K562 (cell line): ENCODE measurements around the gene RBSN. TPM values are rescaled to one million over a fixed set of nuclear protein-coding genes. Genes with fewer than 3 reads are reported as not detected.
A peak's percentile ranks its signal among the peaks of the same experiment; 100 is the strongest.

Experiments used
- BHLHE40 ChIP-seq: IDR thresholded peaks from 2 replicates; pipeline ENCODE4 v1.6.1; 2011; ENCODE audit warnings: low read length, improper control_type of control experiment
- CC2D1A ChIP-seq: fragments of 450-650 bp; IDR thresholded peaks from 2 replicates; pipeline ENCODE4 v1.6.1; 2017; ENCODE audit warnings: mild to moderate bottlenecking
- CSDE1 ChIP-seq, 2 experiments: fragments of 450-650 bp; IDR thresholded peaks; 2 replicates each; pipeline ENCODE4 v1.6.1; 2016; ENCODE audit warnings: mild to moderate bottlenecking in 1 of 2
- CTBP1 ChIP-seq: fragments of 450-650 bp; IDR thresholded peaks from 2 replicates; pipeline ENCODE4 v1.6.1; 2016; ENCODE audit warnings: borderline replicate concordance
- E2F6 ChIP-seq, 2 experiments: IDR thresholded peaks; 2 replicates each; pipeline ENCODE4 v1.6.1; 2011; ENCODE audit warnings: borderline replicate concordance in 1 of 2, control low read depth in 1 of 2, low read depth in 1 of 2, low read length in 1 of 2, mild to moderate bottlenecking in 1 of 2, mixed read lengths in 1 of 2, moderate library complexity in 1 of 2; ENCODE audit not compliant: insufficient read depth in 1 of 2, insufficient read length in 1 of 2, poor library complexity in 1 of 2, severe bottlenecking in 1 of 2; ENCODE audit errors: extremely low read depth in 1 of 2
- ETV1 ChIP-seq: fragments of 450-650 bp; conservative IDR thresholded peaks from 2 replicates; pipeline ENCODE4 v1.6.1; 2016; ENCODE audit warnings: missing genetic modification characterization, control low read depth, low read depth, missing compliant biosample characterization
- GABPB1 ChIP-seq: sonication (generic); formaldehyde crosslinking; IDR thresholded peaks from 2 replicates; pipeline ENCODE4 v1.8.0; 2022; ENCODE audit warnings: mild to moderate bottlenecking, missing genetic modification reagents
- MAX ChIP-seq: sonication (generic); formaldehyde crosslinking; IDR thresholded peaks from 2 replicates; pipeline ENCODE4 v1.9.0; 2022; ENCODE audit warnings: mild to moderate bottlenecking, missing genetic modification reagents
- PHF8 ChIP-seq: fragments of 200-600 bp; sonication (generic); IDR thresholded peaks from 2 replicates; pipeline ENCODE4 v1.6.1; 2012; ENCODE audit warnings: mixed run types, mild to moderate bottlenecking, inconsistent platforms, low read length, moderate library complexity, borderline replicate concordance
- RBM39 ChIP-seq: fragments of 200-400 bp; formaldehyde crosslinking; optimal IDR thresholded peaks from 2 replicates; pipeline ENCODE3; 2018; ENCODE audit warnings: low read depth, low read length
- RHOXF2B ChIP-seq: fragments of 250-450 bp; sonication (Bioruptor Pico); conservative IDR thresholded peaks from 2 replicates; pipeline ENCODE4 v1.5.1; 2021
- UBTF ChIP-seq, 2 experiments: IDR thresholded peaks; 2 replicates each; pipeline ENCODE4 v1.6.1; 2012; ENCODE audit warnings: improper control_type of control experiment in 2 of 2, low read depth in 2 of 2, low read length in 2 of 2, borderline replicate concordance in 1 of 2
- ZBTB2 ChIP-seq: fragments of 450-650 bp; IDR thresholded peaks from 2 replicates; pipeline ENCODE4 v1.6.1; 2016; ENCODE audit warnings: antibody characterized with exemption
- ZBTB49 ChIP-seq: sonication (generic); formaldehyde crosslinking; IDR thresholded peaks from 2 replicates; pipeline ENCODE4 v1.8.0; 2022; ENCODE audit warnings: missing genetic modification reagents, mild to moderate bottlenecking, borderline replicate concordance
- ZC3H8 ChIP-seq: fragments of 450-650 bp; IDR thresholded peaks from 2 replicates; pipeline ENCODE4 v1.6.1; 2017
- polyA plus RNA-seq, 8 experiments: library from polyadenylated mRNA; depleted of rRNA in 4 of 8; stranded (reverse) in 5 of 8; unstranded in 3 of 8; fragments of >200 nt; fragmentation: Nextera tagmentation in 2 of 8; fragmentation: Illumina TruSeq in 1 of 8; extraction: Ambion mirVana in 2 of 8; extraction: Trizol in 1 of 8; gene quantifications; 2 replicates each; pipeline versions ENCODE4 v1.2.1 to v1.2.3, GENCODE V29; 2011 to 2014; ENCODE audit warnings: inconsistent platforms in 1 of 8, missing spikeins in 1 of 8
- total RNA-seq, 7 experiments: library from RNA; depleted of rRNA in 6 of 7; stranded (reverse); fragments of >200 nt in 6 of 7; fragmentation: Illumina TruSeq in 2 of 7; extraction: Trizol in 2 of 7; gene quantifications; 2 replicates each; pipeline versions ENCODE4 v1.2.1 to v1.2.3, GENCODE V29; 2011 to 2021; ENCODE audit warnings: low replicate concordance in 1 of 7

The RBSN gene
- total and polyA plus RNA-seq, 9 of the 15 experiments (the other 6 are each of a cell fraction or from before 2014, with no cell fraction given) = 2.9 to 19.6 (median 15.0) TPM

GRCh38 chr3:15098503-15099363 lies at the start of gene RBSN (continued):
- peak; percentile 94; the same call in 1 of the 2 replicates for TF ChIP-seq ZBTB49 (CRISPR knock-in tag)
- TF ChIP-seq GABPB1 (CRISPR knock-in tag) = peak; percentile 98
- peak; percentile 83 for TF ChIP-seq CTBP1
- peak; percentile 86 for TF ChIP-seq ZBTB2
- TF ChIP-seq BHLHE40 = peak; percentile 70
- TF ChIP-seq ZC3H8 = peak; percentile 11; the same call in 1 of the 2 replicates
- 0 out of 4 replicates have a peak, but pooled peaks of 1 of the 2 experiments have one; percentile 68 for TF ChIP-seq UBTF (IDR thresholded peaks at IDR 0.05; ENCODE audit: borderline replicate concordance in 1 of 2, low read depth in 2 of 2, low read length in 2 of 2)
- TF ChIP-seq ETV1 (tag) = peak; percentile 98
- TF ChIP-seq RBM39 = peak; percentile 71
- TF ChIP-seq PHF8 = peak; percentile 96; the same call in 1 of the 2 replicates
- peak; percentile 60 to 81 for TF ChIP-seq E2F6 (IDR thresholded peaks at IDR 0.05; ENCODE audit: borderline replicate concordance in 1 of 2, extremely low read depth in 1 of 2, insufficient read depth in 1 of 2, insufficient read length in 1 of 2, low read depth in 1 of 2, low read length in 1 of 2, poor library complexity in 1 of 2, severe bottlenecking in 1 of 2)
- TF ChIP-seq CSDE1 (IDR thresholded peaks at IDR 0.05) = peak in 1 of 2 experiments; percentile 36; a peak in 1 of 4 replicates
- no peak for TF ChIP-seq RHOXF2B (CRISPR knock-in tag)
- TF ChIP-seq MAX (CRISPR knock-in tag) = peak; percentile 57
- peak; percentile 39; the same call in 1 of the 2 replicates for TF ChIP-seq CC2D1A
